Chondrocyte (in vitro differentiated cells): ENCODE results near the gene CSNK1G2. TPM values are rescaled to one million over a fixed set of nuclear protein-coding genes. Genes with fewer than 3 reads are reported as not detected.

ENCODE experiments used
- DNase-seq: peaks from one replicate; pipeline ENCODE4 v3.0.0; 2021; ENCODE audit warnings: mixed read lengths, low spot score
- H3K27ac Mint-ChIP-seq: one replicate; pipeline ENCODE4 v1.8.0; 2021; ENCODE audit warnings: mild to moderate bottlenecking, moderate library complexity, mixed read lengths; ENCODE audit not compliant: unreplicated experiment
- H3K27me3 Mint-ChIP-seq: 2 replicates; pipeline ENCODE4 v1.8.0; 2021; ENCODE audit warnings: low read depth, mixed read lengths
- H3K36me3 Mint-ChIP-seq: 2 replicates; pipeline ENCODE4 v1.8.0; 2021; ENCODE audit warnings: low read depth, mixed read lengths
- H3K4me1 Mint-ChIP-seq: 2 replicates; pipeline ENCODE4 v1.8.0; 2021; ENCODE audit warnings: low read depth, mild to moderate bottlenecking, mixed read lengths
- H3K4me3 Mint-ChIP-seq: one replicate; pipeline ENCODE4 v1.8.0; 2021; ENCODE audit warnings: mild to moderate bottlenecking, moderate library complexity, mixed read lengths; ENCODE audit not compliant: unreplicated experiment
- H3K9me3 Mint-ChIP-seq: 2 replicates; pipeline ENCODE4 v1.8.0; 2021; ENCODE audit warnings: low read depth, mixed read lengths
- total RNA-seq: library from RNA; stranded (reverse); gene quantifications from 3 replicates; pipeline ENCODE4 v1.2.1, GENCODE V29; 2021
- TF ChIP-seq, protein P1 (sequence below): fragments of 200-600 bp; sonication (generic); IDR thresholded peaks from 2 replicates; pipeline ENCODE4 v1.5.0; 2021; ENCODE audit warnings: antibody characterized with exemption, mild to moderate bottlenecking, moderate library complexity

The CSNK1G2 gene
- total RNA-seq, 1 donor from 2014 or later, result 58.9 TPM

DNA sequence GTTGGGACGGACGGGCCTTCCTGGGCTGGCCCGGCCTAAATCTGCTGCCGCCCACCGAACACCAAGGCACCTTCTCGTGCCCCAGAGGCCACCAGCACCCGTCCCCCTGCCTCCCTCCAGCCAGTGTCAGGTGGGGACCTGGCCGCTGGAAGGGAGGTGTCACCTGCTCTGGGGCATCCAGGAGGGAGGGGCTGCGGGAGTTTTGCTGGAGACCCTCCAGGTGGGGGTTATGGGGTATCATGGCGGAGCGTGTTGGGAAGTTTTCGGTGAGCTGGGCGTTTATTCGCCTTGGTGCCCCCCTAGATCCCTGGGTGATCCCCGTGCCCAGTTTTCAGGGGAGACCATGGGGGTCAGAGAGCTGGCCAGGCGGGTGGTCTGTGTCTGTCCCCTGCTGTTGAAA, 9.7 kb downstream of the CSNK1G2 start:
- DNase-seq, result no peak
- TF ChIP-seq, protein P1, sequence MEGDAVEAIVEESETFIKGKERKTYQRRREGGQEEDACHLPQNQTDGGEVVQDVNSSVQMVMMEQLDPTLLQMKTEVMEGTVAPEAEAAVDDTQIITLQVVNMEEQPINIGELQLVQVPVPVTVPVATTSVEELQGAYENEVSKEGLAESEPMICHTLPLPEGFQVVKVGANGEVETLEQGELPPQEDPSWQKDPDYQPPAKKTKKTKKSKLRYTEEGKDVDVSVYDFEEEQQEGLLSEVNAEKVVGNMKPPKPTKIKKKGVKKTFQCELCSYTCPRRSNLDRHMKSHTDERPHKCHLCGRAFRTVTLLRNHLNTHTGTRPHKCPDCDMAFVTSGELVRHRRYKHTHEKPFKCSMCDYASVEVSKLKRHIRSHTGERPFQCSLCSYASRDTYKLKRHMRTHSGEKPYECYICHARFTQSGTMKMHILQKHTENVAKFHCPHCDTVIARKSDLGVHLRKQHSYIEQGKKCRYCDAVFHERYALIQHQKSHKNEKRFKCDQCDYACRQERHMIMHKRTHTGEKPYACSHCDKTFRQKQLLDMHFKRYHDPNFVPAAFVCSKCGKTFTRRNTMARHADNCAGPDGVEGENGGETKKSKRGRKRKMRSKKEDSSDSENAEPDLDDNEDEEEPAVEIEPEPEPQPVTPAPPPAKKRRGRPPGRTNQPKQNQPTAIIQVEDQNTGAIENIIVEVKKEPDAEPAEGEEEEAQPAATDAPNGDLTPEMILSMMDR, result no peak
- H3K4me3 Mint-ChIP-seq, result no peak overlapping the region
- no peaks in the 10 kb centered on the region for H3K9me3 Mint-ChIP-seq
- H3K36me3 Mint-ChIP-seq, result peaks cover 2% of the 10 kb centered on the region
- H3K27me3 Mint-ChIP-seq, result no peaks in the 10 kb centered on the region
- H3K4me1 Mint-ChIP-seq, result peaks cover 7% of the 10 kb centered on the region
- H3K27ac Mint-ChIP-seq, result no peak overlapping the region

DNA sequence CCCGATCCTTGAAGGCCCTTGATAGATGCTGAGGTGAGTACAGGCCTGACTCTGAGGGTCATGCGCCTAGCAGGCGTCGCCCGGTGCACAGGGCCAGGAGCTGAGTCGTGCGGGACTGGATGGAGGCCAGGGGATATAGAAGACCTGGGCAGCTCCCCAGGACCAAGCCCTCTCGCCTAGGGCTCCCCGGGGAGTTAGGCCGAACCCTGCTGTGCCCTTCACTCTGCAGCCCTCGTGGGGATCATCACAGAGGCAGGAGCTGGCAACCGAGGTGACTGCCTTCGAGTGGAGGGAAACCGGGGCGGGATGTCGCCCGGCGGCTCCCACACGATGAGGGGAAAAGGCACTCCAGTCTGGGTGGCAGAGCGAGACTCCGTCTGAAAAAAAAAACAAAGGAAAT, 11.7 kb downstream of the CSNK1G2 start:
- Mint-ChIP-seq H3K9me3 (no peaks in the 10 kb centered on the region), H3K36me3 (peaks cover 2% of the 10 kb centered on the region), H3K4me1 (peaks cover 4% of the 10 kb centered on the region), H3K27ac (no peak overlapping the region), H3K27me3 (no peaks in the 10 kb centered on the region), H3K4me3 (no peak overlapping the region)
- TF ChIP-seq, protein P1, result no peak
- DNase-seq, result no peak

DNA sequence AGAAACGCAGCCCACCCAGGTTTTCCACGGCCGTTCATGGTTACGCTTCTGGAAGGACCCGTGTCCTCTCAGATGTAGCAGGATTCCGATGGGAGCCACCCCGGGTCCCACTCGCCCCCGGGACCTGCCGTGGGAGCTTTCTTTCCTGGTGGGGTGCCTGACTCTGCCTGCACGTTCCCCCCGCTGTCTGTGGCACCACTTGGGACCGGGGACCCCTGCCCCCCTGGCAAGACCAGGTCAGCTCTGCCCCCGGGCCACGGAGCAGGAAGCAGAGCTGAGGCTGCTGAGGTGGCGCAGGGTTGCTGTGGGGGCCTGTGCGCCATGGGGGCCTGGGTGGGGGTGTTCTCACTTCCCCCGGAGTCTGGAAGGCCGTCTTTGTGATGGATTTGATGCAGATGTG, 12.1 kb downstream of the CSNK1G2 start:
- Mint-ChIP-seq H3K27ac (no peak overlapping the region), H3K4me1 (peaks cover 4% of the 10 kb centered on the region), H3K9me3 (no peaks in the 10 kb centered on the region), H3K27me3 (no peaks in the 10 kb centered on the region), H3K36me3 (peaks cover 2% of the 10 kb centered on the region), H3K4me3 (no peak overlapping the region)
- no peak for DNase-seq
- TF ChIP-seq, protein P1, result no peak

DNA sequence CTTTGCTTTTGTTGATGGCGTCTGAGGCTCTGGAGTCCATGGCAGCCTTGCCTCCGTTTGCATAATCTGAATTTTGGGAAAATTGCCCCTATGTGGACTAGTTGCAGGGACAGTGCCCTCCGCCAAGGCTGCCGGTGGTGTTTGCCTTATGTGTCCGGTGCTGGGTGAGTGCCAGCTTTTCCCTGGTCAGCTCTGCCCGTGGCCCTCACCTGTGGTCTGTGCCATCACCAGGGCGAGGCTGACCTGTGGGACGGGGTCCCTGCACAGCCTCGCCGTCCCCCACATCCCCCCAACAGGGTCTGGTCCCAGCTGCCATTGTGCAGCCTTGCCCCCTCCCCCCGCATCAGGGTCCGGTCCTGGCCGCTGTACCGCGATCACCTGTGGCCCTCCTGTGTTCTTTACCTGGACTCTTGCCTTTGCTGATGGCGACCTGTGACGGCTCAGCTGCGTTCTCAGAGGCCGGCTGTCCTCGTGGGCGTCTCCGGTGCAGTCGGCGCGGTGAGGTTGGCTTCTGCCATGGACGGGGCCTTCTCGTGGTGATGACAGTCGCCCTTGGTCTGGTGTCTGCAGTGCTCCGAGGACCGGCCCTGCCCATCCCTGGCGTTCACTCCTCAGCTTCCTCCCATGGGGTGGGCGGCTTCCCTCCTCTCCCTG, 12.6 kb downstream of the CSNK1G2 start:
- no peaks in the 10 kb centered on the region for H3K9me3 Mint-ChIP-seq
- H3K27me3 Mint-ChIP-seq, result no peaks in the 10 kb centered on the region
- H3K4me1 Mint-ChIP-seq, result peaks cover 2% of the 10 kb centered on the region
- H3K36me3 Mint-ChIP-seq, result peaks cover 2% of the 10 kb centered on the region
- DNase-seq, result no peak
- no peak overlapping the region for H3K4me3 Mint-ChIP-seq
- TF ChIP-seq, protein P1, result no peak
- H3K27ac Mint-ChIP-seq, result no peak overlapping the region

DNA sequence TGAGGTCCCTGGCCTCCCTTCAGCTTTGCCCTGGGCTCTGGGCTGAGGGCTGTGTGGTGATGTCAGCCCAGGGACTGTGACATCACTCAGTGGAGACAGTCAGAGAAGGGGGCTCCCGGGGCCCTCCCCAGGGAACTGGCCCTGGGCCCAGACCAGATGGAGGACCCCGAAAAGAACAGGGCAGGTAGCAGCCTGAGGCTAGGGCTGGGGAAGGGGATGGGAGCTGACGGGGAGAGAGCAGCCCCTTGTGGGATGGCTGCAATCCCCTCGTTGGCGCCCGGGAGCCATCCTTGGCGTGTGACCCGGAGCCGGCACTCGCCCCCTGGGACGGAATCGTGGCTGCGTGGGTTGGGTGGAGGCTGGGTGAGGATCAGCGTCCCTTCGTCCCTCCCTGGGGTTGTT, 13.6 kb downstream of the CSNK1G2 start:
- DNase-seq, result no peak
- no peak overlapping the region for H3K27ac Mint-ChIP-seq
- H3K4me3 Mint-ChIP-seq, result no peak overlapping the region
- no peaks in the 10 kb centered on the region for H3K4me1 Mint-ChIP-seq
- H3K36me3 Mint-ChIP-seq, result peaks cover 2% of the 10 kb centered on the region
- H3K27me3 Mint-ChIP-seq, result no peaks in the 10 kb centered on the region
- H3K9me3 Mint-ChIP-seq, result no peaks in the 10 kb centered on the region
- TF ChIP-seq, protein P1, result no peak
